Colonic mucosa (tissue), 4 donors: ENCODE results near the gene GKN1. TPM values are rescaled to one million over a fixed set of nuclear protein-coding genes. Genes with fewer than 3 reads are reported as not detected.

ENCODE experiments used
- DNase-seq: peaks from one replicate; pipeline ENCODE4 v3.0.0-alpha.2; 2020
- H3K27ac ChIP-seq: fragments of 200-600 bp; one replicate; pipeline ENCODE4 v1.8.0; 2021
- H3K27me3 ChIP-seq: fragments of 200-600 bp; one replicate; pipeline ENCODE4 v1.8.0; 2021
- H3K36me3 ChIP-seq: fragments of 200-600 bp; one replicate; pipeline ENCODE4 v1.8.0; 2021
- H3K4me1 ChIP-seq: fragments of 200-600 bp; one replicate; pipeline ENCODE4 v1.8.0; 2021; ENCODE audit warnings: mild to moderate bottlenecking
- H3K4me3 ChIP-seq: fragments of 200-600 bp; one replicate; pipeline ENCODE4 v1.8.0; 2021
- H3K9ac ChIP-seq, 2 donors: one replicate each; pipeline ENCODE4 v1.7.0; 2013; ENCODE audit warnings: control low read depth in 2 of 2, low read depth in 2 of 2, low read length in 2 of 2
- H3K9me3 ChIP-seq: fragments of 200-600 bp; one replicate; pipeline ENCODE4 v1.8.0; 2021
- intact Hi-C: fragments of 100-400 bp; cut with DNase I; formaldehyde crosslinking; loops from one replicate; pipeline ENCODE4 v1.14.1; 2022
- total RNA-seq, 2 donors: library from RNA; stranded (reverse); fragmentation: NEBNext Ultra II Directional in 1 of 2; extraction: Animal tissue kit (Norgen Biotek cat#: 25700) in 1 of 2; gene quantifications; one replicate each; pipeline ENCODE4 v1.2.1, GENCODE V29; 2021
- TF ChIP-seq, protein P1 (sequence below): fragments of 200-600 bp; IDR thresholded peaks from one replicate; pipeline ENCODE4 v1.8.0; 2022; ENCODE audit warnings: antibody characterized with exemption, mild to moderate bottlenecking
- donor health status: healthy.
- donor health status: DM: no; HTN: no; CAD: no.
- donor health status: DM: no; HTN: no; CAD: no.

Gene GKN1
- total RNA-seq, 2 donors from 2014 or later = not detected

GRCh38 chr2:68932402-68932801 lies 42.0 kb upstream of the GKN1 start:
- intact Hi-C loops = no loop called here
- DNase-seq = no peak
- Histone ChIP-seq H3K9ac (no peak overlapping the region), H3K36me3 (no peaks in the 10 kb centered on the region), H3K9me3 (no peaks in the 10 kb centered on the region), H3K27me3 (no peaks in the 10 kb centered on the region), H3K4me3 (no peak overlapping the region), H3K27ac (no peak overlapping the region), H3K4me1 (no peaks in the 10 kb centered on the region)
- TF ChIP-seq, protein P1, sequence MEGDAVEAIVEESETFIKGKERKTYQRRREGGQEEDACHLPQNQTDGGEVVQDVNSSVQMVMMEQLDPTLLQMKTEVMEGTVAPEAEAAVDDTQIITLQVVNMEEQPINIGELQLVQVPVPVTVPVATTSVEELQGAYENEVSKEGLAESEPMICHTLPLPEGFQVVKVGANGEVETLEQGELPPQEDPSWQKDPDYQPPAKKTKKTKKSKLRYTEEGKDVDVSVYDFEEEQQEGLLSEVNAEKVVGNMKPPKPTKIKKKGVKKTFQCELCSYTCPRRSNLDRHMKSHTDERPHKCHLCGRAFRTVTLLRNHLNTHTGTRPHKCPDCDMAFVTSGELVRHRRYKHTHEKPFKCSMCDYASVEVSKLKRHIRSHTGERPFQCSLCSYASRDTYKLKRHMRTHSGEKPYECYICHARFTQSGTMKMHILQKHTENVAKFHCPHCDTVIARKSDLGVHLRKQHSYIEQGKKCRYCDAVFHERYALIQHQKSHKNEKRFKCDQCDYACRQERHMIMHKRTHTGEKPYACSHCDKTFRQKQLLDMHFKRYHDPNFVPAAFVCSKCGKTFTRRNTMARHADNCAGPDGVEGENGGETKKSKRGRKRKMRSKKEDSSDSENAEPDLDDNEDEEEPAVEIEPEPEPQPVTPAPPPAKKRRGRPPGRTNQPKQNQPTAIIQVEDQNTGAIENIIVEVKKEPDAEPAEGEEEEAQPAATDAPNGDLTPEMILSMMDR = no peak

DNA sequence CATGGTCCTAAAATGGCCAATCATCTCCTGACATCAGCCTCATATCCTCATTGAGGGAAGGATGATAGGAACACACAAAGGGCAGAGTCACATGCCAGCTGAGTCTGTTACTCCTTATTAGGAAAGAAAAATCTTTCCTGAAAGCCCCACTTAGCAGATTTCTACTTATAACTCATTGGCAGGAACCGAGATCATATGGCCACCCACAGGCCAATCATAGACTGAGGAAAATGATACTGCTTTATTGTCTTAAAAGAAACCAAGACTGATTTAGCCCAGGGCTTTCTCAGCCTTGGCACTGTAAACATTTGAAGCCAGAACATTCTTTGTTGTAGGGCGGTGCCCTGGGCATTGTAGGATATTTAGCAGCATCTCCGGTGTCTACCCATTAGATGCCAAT lies 40.4 kb upstream of the GKN1 start:
- no peaks in the 10 kb centered on the region for H3K27me3 ChIP-seq
- intact Hi-C loops = no loop called here

GRCh38 chr2:68935471-68935870 lies 39.0 kb upstream of the GKN1 start:
- TF ChIP-seq, protein P1 = no peak
- H3K9me3 ChIP-seq = no peaks in the 10 kb centered on the region
- DNase-seq = no peak
- no peaks in the 10 kb centered on the region for H3K27me3 ChIP-seq
- H3K9ac ChIP-seq = no peak overlapping the region
- no peak overlapping the region for H3K4me3 ChIP-seq
- no peaks in the 10 kb centered on the region for H3K4me1 ChIP-seq
- no peak overlapping the region for H3K27ac ChIP-seq
- H3K36me3 ChIP-seq = no peaks in the 10 kb centered on the region
- intact Hi-C loops = no loop called here

More for the DNA sequence above, 40.4 kb upstream of the GKN1 start:
- no peak for DNase-seq
- H3K36me3 ChIP-seq = no peaks in the 10 kb centered on the region
- H3K4me3 ChIP-seq = no peak overlapping the region
- no peaks in the 10 kb centered on the region for H3K9me3 ChIP-seq
- TF ChIP-seq, protein P1 = no peak
- no peak overlapping the region for H3K9ac ChIP-seq
- no peaks in the 10 kb centered on the region for H3K4me1 ChIP-seq
- no peak overlapping the region for H3K27ac ChIP-seq

GRCh38 chr2:68936427-68936826 lies 38.0 kb upstream of the GKN1 start:
- no peak for DNase-seq
- Histone ChIP-seq H3K27ac (no peak overlapping the region), H3K27me3 (no peaks in the 10 kb centered on the region), H3K36me3 (no peaks in the 10 kb centered on the region), H3K9ac (no peak overlapping the region), H3K9me3 (no peaks in the 10 kb centered on the region), H3K4me3 (no peak overlapping the region), H3K4me1 (no peaks in the 10 kb centered on the region)
- TF ChIP-seq, protein P1 = no peak
- intact Hi-C loops = no loop called here

DNA sequence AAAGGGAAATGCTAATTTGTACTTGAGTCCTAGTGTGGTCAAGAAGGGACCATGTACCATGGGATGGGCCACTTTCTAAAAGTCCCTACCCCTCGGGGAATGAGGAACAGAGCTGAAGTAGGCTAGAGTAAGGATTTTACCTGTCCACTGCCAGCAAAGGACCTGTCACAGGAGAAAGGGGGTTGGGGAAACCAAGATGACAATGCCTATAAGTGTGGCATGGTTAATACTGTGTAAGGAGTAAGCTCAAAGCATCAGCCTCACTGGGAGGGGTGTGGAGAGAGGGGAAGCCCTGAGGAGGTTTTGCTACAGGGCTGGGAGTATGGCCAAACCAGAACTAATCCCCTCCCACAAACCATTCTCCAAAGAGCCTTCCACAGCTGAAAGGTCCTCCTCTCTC lies 37.5 kb upstream of the GKN1 start:
- Histone ChIP-seq H3K27ac (no peak overlapping the region), H3K4me3 (no peak overlapping the region), H3K27me3 (no peaks in the 10 kb centered on the region), H3K4me1 (no peaks in the 10 kb centered on the region), H3K9me3 (no peaks in the 10 kb centered on the region), H3K36me3 (no peaks in the 10 kb centered on the region), H3K9ac (no peak overlapping the region)
- TF ChIP-seq, protein P1 = no peak
- DNase-seq = no peak
- intact Hi-C loops = no loop called here
